Activated T-helper 1 cell treated with anti-CD3 and anti-CD28 coated beads, Interleukin-12 subunit alpha, Interleukin-12 subunit beta, Interleukin-2, Interleukin-4 antibody, amounts not matched to agents 30 ng/mL and 10 ng/mL and 1 ng/mL, durations not matched to agents 14 hours and 24 hours and 36 hours (primary cell): ENCODE measurements around the gene CATSPERD. TPM values are rescaled to one million over a fixed set of nuclear protein-coding genes. Genes with fewer than 3 reads are reported as not detected.
A peak's percentile ranks its signal among the peaks of the same experiment; 100 is the strongest.

ENCODE experiments used
- DNase-seq: peaks from one replicate; pipeline ENCODE4 v3.0.0; 2021; ENCODE audit warnings: low spot score
- H3K27ac Mint-ChIP-seq: one replicate; pipeline ENCODE4 v1.8.0; 2021; ENCODE audit warnings: mild to moderate bottlenecking, mixed read lengths
- H3K27me3 Mint-ChIP-seq: one replicate; pipeline ENCODE4 v1.8.0; 2022; ENCODE audit warnings: mild to moderate bottlenecking, moderate library complexity, mixed read lengths; ENCODE audit not compliant: insufficient read depth
- H3K36me3 Mint-ChIP-seq: one replicate; pipeline ENCODE4 v1.8.0; 2021; ENCODE audit warnings: low read depth, mixed read lengths
- H3K4me1 Mint-ChIP-seq: one replicate; pipeline ENCODE4 v1.8.0; 2021; ENCODE audit warnings: low read depth, mixed read lengths
- H3K4me3 Mint-ChIP-seq: one replicate; pipeline ENCODE4 v1.8.0; 2021; ENCODE audit warnings: mild to moderate bottlenecking, moderate library complexity, mixed read lengths
- H3K9me3 Mint-ChIP-seq: one replicate; pipeline ENCODE4 v1.8.0; 2021; ENCODE audit warnings: mixed read lengths
- intact Hi-C: fragments of 100-400 bp; cut with micrococcal nuclease; formaldehyde crosslinking; loops from one replicate; pipeline ENCODE4 v1.15.1; 2024
- total RNA-seq: library from RNA; stranded (reverse); gene quantifications from 2 replicates; pipeline ENCODE4 v1.2.3, GENCODE V29; 2022

The CATSPERD gene
- total RNA-seq, 1 donor from 2014 or later, result not detected

GRCh38 chr19:5795382-5795919 lies 75.0 kb downstream of the CATSPERD start:
- H3K27ac Mint-ChIP-seq, result no peak overlapping the region
- peaks cover 9% of the 10 kb centered on the region for H3K27me3 Mint-ChIP-seq
- H3K4me1 Mint-ChIP-seq, result peaks cover under 1% of the 10 kb centered on the region
- H3K4me3 Mint-ChIP-seq, result no peak overlapping the region
- DNase-seq, result no peak
- H3K9me3 Mint-ChIP-seq, result no peaks in the 10 kb centered on the region
- intact Hi-C loops, result no loop called here
- H3K36me3 Mint-ChIP-seq, result peaks cover under 1% of the 10 kb centered on the region

- no peaks in the 10 kb centered on the region for H3K9me3 Mint-ChIP-seq
- H3K4me1 Mint-ChIP-seq, result peaks cover 2% of the 10 kb centered on the region
- intact Hi-C loops, result no loop called here
Observed at GRCh38 chr19:5798244-5798643, 77.8 kb downstream of the CATSPERD start.

GRCh38 chr19:5799247-5800241 lies 79.1 kb downstream of the CATSPERD start:
- no peak for DNase-seq
- H3K4me3 Mint-ChIP-seq, result no peak overlapping the region
- H3K27me3 Mint-ChIP-seq, result peaks cover 20% of the 10 kb centered on the region
- H3K27ac Mint-ChIP-seq, result no peak overlapping the region
- intact Hi-C loops, result loop anchor here (10.0 kb wide), 1 partner anchor 165 kb away; no protein-coding TSS in a partner anchor
- peaks cover 12% of the 10 kb centered on the region for H3K4me1 Mint-ChIP-seq
- no peaks in the 10 kb centered on the region for H3K36me3 Mint-ChIP-seq
- no peaks in the 10 kb centered on the region for H3K9me3 Mint-ChIP-seq

More at GRCh38 chr19:5798244-5798643, 77.8 kb downstream of the CATSPERD start:
- DNase-seq, result no peak
- H3K4me3 Mint-ChIP-seq, result no peak overlapping the region
- H3K27ac Mint-ChIP-seq, result no peak overlapping the region
- no peaks in the 10 kb centered on the region for H3K36me3 Mint-ChIP-seq
- peaks cover 12% of the 10 kb centered on the region for H3K27me3 Mint-ChIP-seq

DNA sequence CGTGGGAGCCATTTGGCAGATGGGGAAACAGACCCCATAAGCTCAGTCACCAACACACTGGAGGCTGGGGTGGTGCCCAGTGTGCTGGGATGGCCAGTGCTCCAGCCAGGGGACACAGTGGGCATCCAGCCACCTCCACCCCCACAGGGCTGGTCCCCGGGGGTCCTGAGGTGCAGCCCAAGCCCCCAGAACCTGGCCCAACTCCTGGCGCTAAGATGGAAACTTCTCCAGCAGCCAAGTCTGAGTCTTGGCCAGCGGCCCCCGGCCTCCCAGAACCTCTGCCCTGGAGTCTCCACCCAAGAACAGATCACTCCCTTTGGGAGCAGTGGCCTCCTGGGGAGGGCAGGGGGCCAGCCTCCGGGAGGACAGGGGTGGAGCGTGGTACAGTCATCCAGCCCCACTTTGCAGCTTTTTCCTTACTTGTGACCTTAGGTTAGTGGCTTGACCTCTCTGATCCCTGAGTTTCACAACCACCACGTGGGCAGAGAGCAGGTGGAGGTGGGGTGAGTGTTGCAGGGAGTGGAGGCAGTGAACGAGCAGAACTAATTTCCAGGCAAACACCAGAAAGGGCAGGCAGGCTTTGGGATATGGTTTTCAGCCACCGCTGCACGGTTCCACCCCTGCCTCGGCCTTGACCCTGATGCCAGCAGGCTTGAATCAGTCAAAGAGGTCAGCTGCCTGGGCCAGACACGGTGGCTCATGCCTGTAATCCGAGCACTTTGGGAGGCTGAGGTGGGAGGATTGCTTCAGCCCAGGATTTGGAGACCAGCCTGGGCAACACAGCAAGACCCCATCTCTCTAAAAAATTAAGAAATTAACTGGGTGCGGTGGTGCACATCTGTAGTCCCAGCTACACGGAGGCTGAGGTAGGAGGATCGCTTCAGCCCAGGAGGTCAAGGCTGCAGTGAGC lies 80.2 kb downstream of the CATSPERD start:
- no peak overlapping the region for H3K4me3 Mint-ChIP-seq
- H3K9me3 Mint-ChIP-seq, result no peaks in the 10 kb centered on the region
- no peak for DNase-seq
- H3K27me3 Mint-ChIP-seq, result peaks cover 24% of the 10 kb centered on the region
- intact Hi-C loops, result loop anchor here (10.0 kb wide), 1 partner anchor 164 kb away; no protein-coding TSS in a partner anchor
- H3K27ac Mint-ChIP-seq, result no peak overlapping the region
- H3K4me1 Mint-ChIP-seq, result peaks cover 13% of the 10 kb centered on the region
- H3K36me3 Mint-ChIP-seq, result no peaks in the 10 kb centered on the region

DNA sequence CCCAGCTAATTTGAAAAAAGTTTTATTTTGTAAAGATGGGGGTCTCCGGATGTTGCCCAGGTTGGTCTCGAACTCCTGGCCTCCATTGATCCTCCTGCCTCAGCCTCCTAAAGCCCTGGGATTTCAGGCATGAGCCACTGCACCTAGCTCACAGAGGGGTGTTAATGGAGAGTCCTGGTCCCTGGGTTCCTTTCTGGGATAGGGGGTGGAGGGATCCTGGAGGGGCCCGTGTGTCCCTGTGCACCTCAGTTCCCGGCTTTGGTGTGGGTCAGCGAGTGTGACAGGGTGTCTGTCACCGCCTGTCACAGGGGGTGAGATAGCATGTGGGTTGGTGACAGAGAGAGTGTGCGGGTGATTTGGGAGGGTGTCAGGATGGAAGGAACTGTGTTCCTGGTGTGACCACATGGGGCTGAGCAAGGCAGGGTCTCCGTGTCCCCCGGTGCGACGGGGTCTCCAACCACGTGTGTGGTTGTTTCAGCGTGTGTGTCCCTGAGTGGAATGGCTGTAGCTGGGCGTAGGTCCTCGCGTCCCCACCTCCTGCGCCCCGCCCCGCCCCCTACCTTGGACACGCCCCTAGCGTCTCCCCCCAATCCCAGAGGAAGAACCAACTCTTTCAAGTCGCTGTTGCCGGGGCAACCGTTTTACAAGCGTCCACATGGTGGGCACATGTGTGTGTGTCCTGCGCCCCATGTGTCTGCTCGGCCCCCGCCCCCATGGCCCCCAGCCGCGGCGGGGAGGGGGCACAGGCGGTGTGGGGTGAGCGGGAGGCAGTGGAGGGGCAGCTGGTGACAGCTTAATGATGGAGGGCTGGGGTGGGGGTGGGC lies 81.6 kb downstream of the CATSPERD start:
- Mint-ChIP-seq H3K27me3 (peaks cover 34% of the 10 kb centered on the region), H3K4me1 (peaks cover 13% of the 10 kb centered on the region), H3K36me3 (no peaks in the 10 kb centered on the region), H3K9me3 (no peaks in the 10 kb centered on the region), H3K27ac (no peak overlapping the region), H3K4me3 (no peak overlapping the region)
- intact Hi-C loops, result loop anchor here (10.0 kb wide), 1 partner anchor 163 kb away; no protein-coding TSS in a partner anchor
- DNase-seq, result no peak

- intact Hi-C loops, result loop anchor here (10.0 kb wide), 1 partner anchor 161 kb away; no protein-coding TSS in a partner anchor
- H3K4me1 Mint-ChIP-seq, result peaks cover 13% of the 10 kb centered on the region
- no peak for DNase-seq
Observed at GRCh38 chr19:5803441-5803751, 83.0 kb downstream of the CATSPERD start.

GRCh38 chr19:5803752-5804515 lies 83.5 kb downstream of the CATSPERD start:
- H3K27me3 Mint-ChIP-seq, result peaks cover 35% of the 10 kb centered on the region
- peak overlapping the region; percentile 80 for H3K4me3 Mint-ChIP-seq
- no peaks in the 10 kb centered on the region for H3K36me3 Mint-ChIP-seq
- H3K4me1 Mint-ChIP-seq, result peaks cover 13% of the 10 kb centered on the region
- intact Hi-C loops, result loop anchor here (1.0 to 10.0 kb wide), 5 partner anchors 14 to 218 kb away; partner anchors contain the start of gene VMAC
- peak overlapping the region; percentile 63 for H3K27ac Mint-ChIP-seq
- H3K9me3 Mint-ChIP-seq, result no peaks in the 10 kb centered on the region
- peak; percentile 92 for DNase-seq

More at GRCh38 chr19:5803441-5803751, 83.0 kb downstream of the CATSPERD start:
- Mint-ChIP-seq H3K4me3 (peak overlapping the region; percentile 80), H3K27me3 (peaks cover 39% of the 10 kb centered on the region), H3K9me3 (no peaks in the 10 kb centered on the region), H3K27ac (peak overlapping the region; percentile 12), H3K36me3 (no peaks in the 10 kb centered on the region)

GRCh38 chr19:5804516-5805461 lies 84.4 kb downstream of the CATSPERD start, which contains the start of gene NRTN:
TSS of gene NRTN (plus strand) at chr19:5805067. CDS start at chr19:5824166, 19,099 bp downstream.
- peak within 1 kb of the TSS; percentile 63 for H3K27ac Mint-ChIP-seq
- no peaks in the 10 kb centered on the region for H3K9me3 Mint-ChIP-seq
- H3K27me3 Mint-ChIP-seq, result peaks cover 32% of the 10 kb centered on the region
- H3K36me3 Mint-ChIP-seq, result no peaks in the 10 kb centered on the region
- DNase-seq, result no peak
- peak within 1 kb of the TSS; percentile 80 for H3K4me3 Mint-ChIP-seq
- intact Hi-C loops, result loop anchor here (1.0 to 10.0 kb wide), 5 partner anchors 14 to 218 kb away; partner anchors contain the start of gene VMAC
- peaks cover 13% of the 10 kb centered on the region for H3K4me1 Mint-ChIP-seq

- no peaks in the 10 kb centered on the region for H3K36me3 Mint-ChIP-seq
- intact Hi-C loops, result loop anchor here (10.0 kb wide), 1 partner anchor 159 kb away; no protein-coding TSS in a partner anchor
- peaks cover 13% of the 10 kb centered on the region for H3K4me1 Mint-ChIP-seq
- peaks cover 32% of the 10 kb centered on the region for H3K27me3 Mint-ChIP-seq
- peak; percentile 29 for DNase-seq
- H3K27ac Mint-ChIP-seq, result peak overlapping the region; percentile 23
- H3K4me3 Mint-ChIP-seq, result peak overlapping the region; percentile 30
- H3K9me3 Mint-ChIP-seq, result no peaks in the 10 kb centered on the region
Observed at GRCh38 chr19:5805462-5806132, 85.2 kb downstream of the CATSPERD start.

GRCh38 chr19:5806133-5806489 lies 85.7 kb downstream of the CATSPERD start:
- Mint-ChIP-seq H3K27ac (no peak overlapping the region), H3K4me1 (peaks cover 13% of the 10 kb centered on the region), H3K9me3 (no peaks in the 10 kb centered on the region), H3K27me3 (peaks cover 32% of the 10 kb centered on the region), H3K36me3 (no peaks in the 10 kb centered on the region), H3K4me3 (no peak overlapping the region)
- intact Hi-C loops, result loop anchor here (10.0 kb wide), 1 partner anchor 159 kb away; no protein-coding TSS in a partner anchor
- no peak for DNase-seq
